C4-2B (cell line): ENCODE data around the gene SLC6A9.

Source experiments
- H3K27ac ChIP-seq: fragments of 450-650 bp; 2 replicates; pipeline ENCODE4 v1.5.1; 2017
- ZFX ChIP-seq: fragments of 450-650 bp; IDR thresholded peaks from 2 replicates; pipeline ENCODE4 v1.6.1; 2017
- TF ChIP-seq, protein P1 (sequence below): fragments of 450-650 bp; conservative IDR thresholded peaks from 2 replicates; pipeline ENCODE4 v1.5.1; 2017; ENCODE audit warnings: mild to moderate bottlenecking

SLC6A9 gene

DNA sequence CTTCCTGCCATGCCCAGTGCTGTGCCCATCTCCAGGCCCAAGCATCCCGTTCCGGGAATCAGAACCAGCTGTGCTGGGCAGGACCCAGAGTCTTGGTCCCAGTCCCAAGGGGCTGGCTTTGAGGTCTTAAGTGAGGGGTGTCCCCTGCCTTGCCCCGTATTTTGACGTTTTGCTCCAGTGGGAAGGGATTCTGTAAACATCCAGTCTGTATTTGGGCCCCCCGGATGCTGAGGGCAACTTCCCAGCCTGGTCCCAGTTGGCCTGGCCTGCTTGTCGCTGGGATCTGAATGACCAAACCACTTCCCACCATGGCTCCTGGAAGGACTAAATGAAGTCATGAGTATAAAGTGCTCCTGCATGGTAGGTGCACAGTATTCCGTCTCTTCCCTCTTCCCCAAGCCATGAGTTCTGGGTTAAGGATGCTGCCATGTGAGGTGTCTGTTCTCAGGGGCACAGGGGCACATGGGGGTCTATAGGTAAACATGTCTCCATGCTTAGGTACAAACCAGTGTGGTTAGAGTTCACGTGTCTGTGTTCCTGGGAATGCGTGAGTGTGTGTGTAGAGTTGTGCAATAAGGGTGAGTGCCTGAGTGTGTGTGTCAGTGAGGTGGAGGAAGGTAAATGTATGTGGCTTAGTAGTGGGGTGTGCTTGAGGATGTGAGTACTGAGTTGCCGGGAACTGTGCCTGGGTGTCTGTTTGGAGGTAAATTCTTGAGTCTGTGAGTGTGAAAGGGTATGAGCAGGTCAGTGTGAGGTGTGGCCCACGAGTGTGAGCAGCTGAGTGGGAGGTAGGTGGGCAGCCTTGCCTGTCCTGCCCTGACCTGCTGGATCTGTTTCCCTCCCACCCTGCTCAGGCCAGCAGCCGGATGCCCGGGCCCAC, 50.8 kb downstream of the SLC6A9 start:
- peak overlapping the region; percentile 76 for H3K27ac ChIP-seq
- TF ChIP-seq, protein P1, sequence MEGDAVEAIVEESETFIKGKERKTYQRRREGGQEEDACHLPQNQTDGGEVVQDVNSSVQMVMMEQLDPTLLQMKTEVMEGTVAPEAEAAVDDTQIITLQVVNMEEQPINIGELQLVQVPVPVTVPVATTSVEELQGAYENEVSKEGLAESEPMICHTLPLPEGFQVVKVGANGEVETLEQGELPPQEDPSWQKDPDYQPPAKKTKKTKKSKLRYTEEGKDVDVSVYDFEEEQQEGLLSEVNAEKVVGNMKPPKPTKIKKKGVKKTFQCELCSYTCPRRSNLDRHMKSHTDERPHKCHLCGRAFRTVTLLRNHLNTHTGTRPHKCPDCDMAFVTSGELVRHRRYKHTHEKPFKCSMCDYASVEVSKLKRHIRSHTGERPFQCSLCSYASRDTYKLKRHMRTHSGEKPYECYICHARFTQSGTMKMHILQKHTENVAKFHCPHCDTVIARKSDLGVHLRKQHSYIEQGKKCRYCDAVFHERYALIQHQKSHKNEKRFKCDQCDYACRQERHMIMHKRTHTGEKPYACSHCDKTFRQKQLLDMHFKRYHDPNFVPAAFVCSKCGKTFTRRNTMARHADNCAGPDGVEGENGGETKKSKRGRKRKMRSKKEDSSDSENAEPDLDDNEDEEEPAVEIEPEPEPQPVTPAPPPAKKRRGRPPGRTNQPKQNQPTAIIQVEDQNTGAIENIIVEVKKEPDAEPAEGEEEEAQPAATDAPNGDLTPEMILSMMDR = no peak

DNA sequence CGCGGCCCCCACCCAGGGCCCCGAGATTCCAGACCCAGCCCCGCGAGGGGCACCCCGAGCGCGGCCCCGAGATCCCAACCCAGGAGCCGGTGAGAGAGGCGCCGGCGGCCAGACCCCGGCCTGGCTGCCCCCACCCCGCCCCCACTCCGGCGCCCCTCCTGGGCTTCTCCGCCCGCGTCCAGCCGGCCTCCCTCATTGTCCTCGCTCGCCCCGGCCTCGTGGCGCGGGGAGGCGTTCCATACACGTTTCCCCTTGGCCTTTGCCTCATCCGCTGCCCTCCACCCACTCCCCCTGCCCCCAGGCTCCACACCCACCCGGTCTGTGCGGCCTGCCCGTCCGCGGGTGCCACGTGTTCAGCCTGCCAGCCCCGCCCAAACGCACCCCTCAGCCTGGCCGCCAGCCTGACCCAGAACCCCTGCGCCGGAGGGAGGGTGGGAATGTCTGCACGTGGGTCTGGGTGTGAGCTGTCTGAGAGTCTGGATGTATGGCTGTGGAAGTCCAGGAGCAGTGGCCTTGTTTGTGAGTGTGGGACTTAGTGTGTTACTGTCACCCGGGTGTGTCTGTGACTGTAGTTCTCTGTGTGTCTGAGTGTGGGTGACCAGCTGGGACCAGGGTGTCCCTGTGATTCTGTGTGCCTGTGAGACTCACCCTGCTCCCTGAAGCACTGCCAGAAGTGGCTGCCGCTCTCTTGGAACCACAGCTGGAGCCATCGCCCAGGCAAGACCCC, 51.6 kb downstream of the SLC6A9 start:
- H3K27ac ChIP-seq = peak overlapping the region; percentile 76
- peak; percentile 52; the same call in 1 of the 2 replicates for TF ChIP-seq ZFX
- TF ChIP-seq, protein P1 = no peak

DNA sequence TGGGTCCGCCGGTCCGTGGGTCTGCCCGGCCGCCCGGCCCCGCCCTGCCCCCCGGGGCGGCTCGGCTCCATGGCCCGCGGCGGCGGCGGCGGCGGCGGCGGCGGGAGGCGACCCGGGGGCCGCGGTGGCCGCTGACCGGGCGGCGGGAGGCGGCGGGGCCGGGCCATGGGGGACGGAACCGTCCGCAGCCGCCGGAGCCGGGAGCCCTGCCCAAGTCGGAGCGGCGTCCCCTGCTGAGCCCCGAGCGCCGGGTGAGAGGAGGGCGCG, 52.1 kb downstream of the SLC6A9 start:
- TF ChIP-seq ZFX = no peak
- TF ChIP-seq, protein P1 = no peak
- H3K27ac ChIP-seq = peak overlapping the region; percentile 76

DNA sequence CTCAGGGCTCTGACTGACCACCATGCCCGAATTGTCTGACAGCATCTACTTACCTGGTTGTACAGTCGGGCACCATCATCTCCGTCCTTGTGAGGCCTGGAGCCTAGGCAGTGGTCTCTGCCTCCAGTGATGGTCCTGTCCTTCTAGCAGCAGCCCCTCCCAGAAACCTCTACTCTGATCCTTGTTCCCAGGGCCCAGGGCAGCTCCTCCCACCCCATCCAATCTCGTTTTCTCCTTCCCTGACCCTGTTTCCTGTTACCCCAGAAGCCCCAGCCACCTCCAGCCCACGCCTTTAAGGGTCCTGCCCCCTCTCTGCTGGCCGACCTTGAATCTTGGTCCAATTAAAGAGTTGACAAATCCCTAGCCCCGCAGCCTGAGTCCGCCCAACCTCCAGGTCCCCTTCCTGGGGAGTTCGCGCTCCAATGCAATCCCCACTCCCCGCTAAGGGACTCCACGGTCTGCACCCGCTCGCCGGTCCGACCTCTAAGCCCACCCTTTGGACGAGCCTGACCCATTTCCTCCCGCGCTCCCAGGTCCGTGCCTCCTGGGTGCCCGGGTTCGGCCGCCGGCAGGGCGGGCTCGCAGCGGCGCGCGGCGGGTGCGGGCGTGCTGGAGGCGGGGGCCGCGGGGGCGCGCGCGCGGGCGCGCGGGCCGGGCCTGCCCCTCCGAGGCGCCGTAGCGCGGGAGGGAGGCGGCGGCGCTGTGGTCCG, 52.6 kb downstream of the SLC6A9 start, which contains the start of gene B4GALT2:
Gene B4GALT2, plus strand, starts transcription at position 660 of the 710 bp plus-strand sequence. CDS start 1,951 bp downstream, outside the sequence.
- TF ChIP-seq ZFX = no peak
- TF ChIP-seq, protein P1 = no peak
- peak within 1 kb of the TSS; percentile 76 for H3K27ac ChIP-seq

DNA sequence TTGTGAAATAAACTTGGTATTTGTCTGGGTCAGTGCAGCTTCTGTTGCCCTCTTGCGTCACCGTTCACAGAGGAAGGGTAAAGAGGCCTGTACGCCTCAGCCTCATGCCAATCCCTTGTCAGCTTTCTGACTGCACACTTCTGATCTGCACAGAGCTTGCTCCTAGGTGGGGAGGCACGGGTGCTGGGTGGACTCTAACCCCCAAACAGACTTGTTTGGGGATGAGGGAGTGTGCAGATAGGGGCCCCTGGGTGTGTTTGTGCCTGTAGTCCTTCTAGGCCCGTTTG, 53.1 kb downstream of the SLC6A9 start:
- no peak for TF ChIP-seq ZFX
- TF ChIP-seq, protein P1 = no peak
- peak overlapping the region; percentile 76 for H3K27ac ChIP-seq

DNA sequence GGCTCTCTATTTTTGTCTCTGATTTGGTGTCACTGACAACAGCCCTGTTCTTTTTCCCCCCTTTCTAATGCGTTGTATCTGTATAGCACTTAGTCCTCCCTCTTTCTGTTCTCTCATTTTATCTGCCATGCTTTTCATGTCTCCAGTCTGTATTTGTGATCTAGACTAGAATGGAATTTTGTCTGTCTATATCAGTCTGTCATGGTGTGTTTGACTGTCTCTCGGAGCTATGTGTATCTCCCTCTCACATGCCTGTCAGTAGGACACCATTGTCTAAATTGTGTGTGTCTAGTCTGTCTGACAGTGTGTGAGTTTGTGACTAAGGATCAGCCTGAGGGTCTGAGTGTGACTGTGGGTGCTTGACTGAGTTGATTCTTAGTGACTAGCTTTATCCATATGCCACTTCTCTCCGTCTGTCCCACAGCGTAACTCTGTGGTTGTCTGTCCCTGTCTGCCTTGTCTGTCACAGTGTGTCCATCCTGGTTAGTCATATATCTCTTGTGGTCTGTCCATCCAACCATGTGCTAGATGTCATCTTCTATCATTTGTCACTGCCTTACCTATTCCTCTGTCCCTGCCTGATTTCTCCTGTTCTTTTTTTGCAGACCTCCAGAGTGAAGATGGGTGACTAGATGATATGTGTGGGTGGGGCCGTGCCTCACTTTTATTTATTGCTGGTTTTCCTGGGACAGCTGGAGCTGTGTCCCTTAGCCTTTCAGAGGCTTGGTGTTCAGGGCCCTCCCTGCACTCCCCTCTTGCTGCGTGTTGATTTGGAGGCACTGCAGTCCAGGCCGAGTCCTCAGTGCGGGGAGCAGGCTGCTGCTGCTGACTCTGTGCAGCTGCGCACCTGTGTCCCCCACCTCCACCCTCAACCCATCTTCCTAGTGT, 53.6 kb downstream of the SLC6A9 start:
- H3K27ac ChIP-seq = peak overlapping the region; percentile 76
- TF ChIP-seq, protein P1 = no peak
- no peak for TF ChIP-seq ZFX
